GM19025 (cell line): ENCODE measurements around the gene ATXN7L1.

Source experiments
- ATAC-seq: cut with Tn5 transposase; IDR thresholded peaks from one replicate; pipeline ENCODE4 v1.9.1; 2021; ENCODE audit warnings: mild to moderate bottlenecking, low read depth, moderate library complexity; ENCODE audit not compliant: unreplicated experiment

ATXN7L1 gene

DNA sequence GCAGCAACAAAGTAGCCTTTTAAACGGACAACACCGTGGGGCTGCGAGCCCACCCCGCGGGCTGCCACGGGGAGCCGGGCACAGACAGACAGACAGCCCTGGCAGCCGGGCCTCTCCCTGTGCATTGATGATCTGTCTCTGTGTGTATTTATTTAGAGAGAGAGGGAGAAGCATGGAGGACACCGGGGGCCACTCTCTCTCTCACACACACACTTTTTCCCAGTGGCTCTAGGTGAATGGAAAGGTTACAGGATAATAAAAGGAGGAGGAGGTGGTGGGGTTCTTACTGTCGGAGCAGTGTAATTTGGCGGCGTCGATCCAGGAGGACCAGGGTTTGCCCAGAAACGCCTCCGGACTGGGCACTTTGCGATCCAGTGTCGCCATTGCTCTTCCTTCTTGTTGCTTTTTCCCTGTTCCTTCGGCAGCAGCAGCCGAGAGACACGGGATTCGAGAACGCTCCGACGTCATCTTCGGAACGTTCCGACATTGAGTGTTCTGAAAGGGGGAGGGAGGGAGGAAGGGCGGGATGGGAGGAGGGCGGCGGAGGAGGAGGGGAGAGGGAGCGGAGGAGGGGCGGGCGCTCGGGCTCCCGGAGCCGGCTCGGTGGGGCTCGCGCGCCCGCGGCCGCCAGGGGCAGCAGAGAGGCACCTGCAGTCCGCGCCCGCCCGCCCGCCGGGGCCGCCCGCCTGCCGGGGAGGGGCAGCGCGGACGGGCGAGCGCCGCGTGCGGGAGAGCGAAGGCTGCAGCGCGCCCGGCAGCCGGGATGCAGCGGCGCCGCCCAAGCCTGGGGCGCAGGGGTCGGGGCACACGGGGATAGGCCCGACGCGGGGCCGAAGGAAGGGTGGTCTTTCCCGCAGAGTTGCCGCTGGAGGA is at the start of gene ATXN7L1:
Gene ATXN7L1 (minus strand): TSS at position 509 of the 873 bp plus-strand sequence. CDS start 41 bp downstream, at position 468.
- peak; percentile 96 for ATAC-seq

- ATAC-seq: no peak
Measured at GRCh38 chr7:105926131-105926530, 49.7 kb upstream of the ATXN7L1 start.

DNA sequence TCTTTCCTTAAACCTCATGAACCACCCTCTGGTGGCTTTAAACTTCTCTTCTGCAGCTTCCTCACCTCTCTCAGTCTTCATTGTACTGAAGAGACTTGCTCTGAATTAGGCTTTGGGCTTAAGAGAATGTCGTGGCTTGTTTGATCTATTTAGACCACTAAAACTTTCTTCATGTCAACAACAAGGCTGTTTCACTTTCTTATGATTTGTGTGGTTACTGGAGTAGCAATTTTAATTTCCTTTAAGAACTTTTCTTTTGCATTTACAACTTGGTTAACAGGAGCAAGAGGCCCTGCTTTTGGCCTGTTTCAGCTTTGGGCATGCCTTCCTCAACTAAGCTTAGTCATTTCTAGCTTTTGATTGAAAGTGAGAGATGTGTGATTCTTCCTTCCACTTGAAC is 48.5 kb upstream of the ATXN7L1 start:
- ATAC-seq: no peak

GRCh38 chr7:105920766-105921165 is 44.4 kb upstream of the ATXN7L1 start:
- ATAC-seq: no peak

- ATAC-seq: no peak
Measured at GRCh38 chr7:105917659-105918058, 41.3 kb upstream of the ATXN7L1 start.

DNA sequence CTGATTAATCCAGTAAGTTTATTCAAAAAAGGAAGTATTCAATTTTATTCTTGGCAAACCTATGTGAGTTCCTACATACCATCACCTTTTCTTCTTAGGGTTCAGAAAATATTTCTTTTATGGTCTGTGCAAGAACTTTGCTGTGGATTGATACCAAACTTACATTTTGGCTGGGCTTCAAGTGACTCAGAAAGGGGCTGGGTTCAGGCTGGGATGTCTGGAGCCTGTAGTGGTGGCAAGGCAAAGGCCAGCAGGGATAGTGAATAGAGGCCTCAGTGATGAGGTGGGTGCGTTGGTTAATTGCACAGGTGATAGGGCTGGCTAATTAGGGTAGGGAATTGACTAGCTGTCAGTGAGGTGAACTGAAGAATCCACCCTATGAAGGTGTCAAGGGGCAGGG is 40.2 kb upstream of the ATXN7L1 start:
- no peak for ATAC-seq

- no peak for ATAC-seq
Measured at GRCh38 chr7:105913947-105914346, 37.5 kb upstream of the ATXN7L1 start.

GRCh38 chr7:105911961-105912575 is 35.7 kb upstream of the ATXN7L1 start:
- ATAC-seq: no peak

DNA sequence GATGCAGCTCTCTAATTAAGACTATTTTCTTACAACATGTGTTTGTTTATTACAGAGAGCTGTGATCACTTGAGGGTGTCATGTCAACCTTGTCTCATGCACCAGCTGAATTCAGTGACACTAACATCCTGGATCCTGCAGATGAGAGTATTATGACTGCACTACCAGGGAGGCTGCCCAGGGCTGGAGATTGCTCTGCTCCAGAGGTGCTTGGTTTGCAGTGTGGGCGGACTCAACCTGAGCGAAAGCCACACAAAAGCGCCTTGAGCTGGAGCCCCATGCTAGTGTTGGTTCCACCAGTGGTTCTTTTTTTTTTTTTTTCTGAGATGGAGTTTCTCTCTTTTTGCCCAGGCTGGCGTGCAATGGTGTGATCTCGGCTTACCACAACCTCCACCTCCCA is 33.8 kb upstream of the ATXN7L1 start:
- no peak for ATAC-seq

- ATAC-seq: no peak
Measured at GRCh38 chr7:105909742-105910141, 33.3 kb upstream of the ATXN7L1 start.

DNA sequence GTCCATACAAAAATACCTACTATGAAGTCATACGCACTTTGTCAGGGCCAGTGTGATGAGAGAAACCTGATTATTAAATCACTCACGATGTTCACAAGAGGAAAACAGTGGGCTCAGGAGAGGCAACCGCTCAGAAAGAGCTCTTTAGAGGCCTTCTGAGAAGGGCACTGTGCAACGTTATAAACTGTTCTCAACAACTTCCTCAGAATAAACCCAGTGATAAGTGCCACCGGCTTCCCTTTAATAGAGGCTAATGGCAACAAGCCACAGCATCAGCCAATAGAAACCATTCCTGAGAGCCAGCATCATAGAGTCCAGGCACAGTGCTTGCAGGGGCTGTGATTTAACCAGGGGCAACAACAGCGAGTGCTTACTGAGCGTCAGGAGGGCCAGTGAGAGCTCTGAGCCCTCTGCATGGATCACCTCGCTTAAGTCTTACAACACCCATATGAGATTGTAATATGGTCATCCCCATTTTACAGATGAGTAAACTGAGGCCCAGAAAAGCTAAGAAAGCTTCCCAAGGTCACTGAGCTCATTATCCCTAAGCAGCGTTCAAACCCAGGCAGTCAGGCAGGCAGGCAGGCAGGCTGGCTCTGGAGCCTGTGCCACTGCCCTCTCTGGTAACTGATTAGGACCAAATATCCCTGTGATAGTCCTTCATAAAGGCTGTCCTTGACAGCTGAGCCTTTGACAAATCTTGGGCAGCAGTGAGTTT is 30.9 kb upstream of the ATXN7L1 start:
- no peak for ATAC-seq

DNA sequence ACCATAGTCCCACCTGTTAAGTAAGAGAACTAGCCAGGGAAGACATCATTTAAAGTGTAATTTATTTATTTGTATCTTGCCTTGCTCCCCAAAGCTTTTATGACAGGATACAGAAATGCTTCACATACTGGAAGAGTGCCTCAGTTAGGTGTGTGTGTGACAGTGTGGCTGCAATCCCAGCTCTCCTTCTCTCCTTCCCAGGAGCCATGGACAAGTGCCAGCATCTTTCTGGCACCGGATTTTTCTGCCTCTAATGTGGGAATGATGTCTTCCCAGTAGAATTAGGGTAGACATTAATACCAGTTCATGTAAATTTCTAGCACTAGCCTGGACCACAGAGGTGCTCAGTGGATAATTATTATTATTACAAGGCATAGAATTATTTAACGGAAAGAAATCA is 30.3 kb upstream of the ATXN7L1 start:
- ATAC-seq: no peak

DNA sequence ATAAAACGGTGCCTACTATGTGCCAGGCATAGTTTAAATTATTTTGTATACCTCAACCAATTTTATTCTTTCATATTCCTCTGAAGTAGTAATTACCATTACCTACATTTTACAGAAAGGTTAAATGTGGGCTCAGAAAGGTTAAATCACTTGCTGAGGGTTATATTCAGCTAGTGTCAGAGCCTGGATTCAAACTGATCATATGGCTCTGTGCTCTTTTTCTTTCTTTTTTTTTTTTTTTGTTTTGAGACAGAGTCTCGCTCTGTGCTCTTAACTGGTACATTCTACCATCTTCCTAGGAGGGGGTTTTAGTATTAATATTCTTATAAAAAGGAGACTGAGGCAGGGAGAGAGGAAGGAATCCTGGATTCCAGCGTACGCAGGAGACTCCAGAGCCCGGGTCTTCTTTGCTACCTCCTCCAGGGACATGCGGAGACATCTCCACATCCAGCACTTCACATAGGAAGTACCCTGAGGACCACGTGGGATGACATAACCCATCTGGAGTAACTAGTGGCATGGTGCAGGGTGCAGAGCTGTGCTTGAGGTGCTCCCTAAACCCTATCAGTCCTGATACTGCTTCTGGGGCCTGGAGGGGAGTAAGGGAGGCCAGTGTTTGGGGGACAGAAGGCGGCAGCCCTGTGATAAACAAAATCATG is 29.6 kb upstream of the ATXN7L1 start:
- ATAC-seq: no peak

GRCh38 chr7:105905209-105905909 is 29.0 kb upstream of the ATXN7L1 start:
- ATAC-seq: no peak

DNA sequence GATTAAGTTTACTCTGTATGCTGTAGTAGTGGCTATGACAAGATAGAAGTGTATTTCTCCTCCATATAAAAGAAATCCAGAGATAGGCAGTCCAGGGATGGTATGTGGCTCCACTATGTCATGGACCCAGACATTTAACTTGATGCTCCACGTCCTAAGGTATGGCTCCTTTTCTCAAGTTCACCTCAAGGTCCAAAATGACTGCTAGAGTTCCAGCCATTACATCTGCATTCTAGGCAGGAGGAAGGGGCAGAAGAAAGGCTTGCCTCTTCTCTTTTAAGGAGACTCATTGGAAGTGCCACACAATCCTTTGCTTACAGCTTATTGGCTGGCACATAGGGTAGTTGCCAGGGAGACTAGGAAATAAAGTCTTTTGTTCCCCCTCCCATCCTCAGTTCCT is 27.7 kb upstream of the ATXN7L1 start:
- ATAC-seq: no peak

DNA sequence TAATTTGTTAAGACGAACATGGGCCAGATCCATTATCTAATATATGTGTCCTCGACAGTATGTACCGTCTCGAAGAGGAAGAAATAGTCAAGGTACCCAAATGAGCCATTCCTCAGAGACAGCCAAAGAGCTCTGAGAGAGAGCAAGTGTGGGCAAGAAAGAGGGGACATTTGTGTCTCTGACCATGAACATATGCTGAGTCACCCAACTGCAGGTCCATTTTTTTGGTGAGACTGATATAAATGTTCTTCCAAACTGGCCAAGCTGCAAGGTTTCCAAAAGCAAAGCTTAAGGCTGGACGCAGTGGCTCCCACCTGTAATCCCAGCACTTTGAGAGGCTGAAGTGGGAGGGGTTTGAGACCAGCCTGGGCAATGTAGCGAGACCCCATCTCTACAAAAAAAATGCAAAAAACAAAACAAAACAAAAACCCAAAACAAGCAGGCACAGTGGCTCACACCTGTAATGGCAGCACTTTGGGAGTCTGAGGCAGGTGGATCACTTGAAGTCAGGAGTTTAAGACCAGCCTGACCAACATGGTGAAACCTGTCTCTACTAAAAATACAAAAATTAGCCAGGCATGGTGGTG is 26.0 kb upstream of the ATXN7L1 start:
- no peak for ATAC-seq

DNA sequence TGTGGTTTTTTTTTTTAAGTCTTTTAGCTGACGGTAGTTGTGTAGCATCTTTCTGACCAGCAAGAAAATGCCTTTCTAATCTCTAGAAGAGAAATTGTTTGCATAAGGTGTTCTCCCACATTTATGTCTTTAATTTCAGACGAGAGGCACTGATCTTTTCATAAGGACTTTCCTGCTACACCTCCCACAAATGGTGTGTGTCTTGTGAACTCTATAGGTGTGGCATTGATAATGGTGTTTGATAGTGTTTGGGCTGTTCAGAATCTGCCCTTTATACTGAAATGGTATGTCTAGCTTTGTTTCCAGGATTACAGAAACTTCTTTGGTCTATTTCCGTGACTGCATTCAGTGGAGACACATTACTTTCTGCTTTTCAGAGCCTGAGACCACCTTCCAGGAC is 21.6 kb upstream of the ATXN7L1 start:
- ATAC-seq: no peak

DNA sequence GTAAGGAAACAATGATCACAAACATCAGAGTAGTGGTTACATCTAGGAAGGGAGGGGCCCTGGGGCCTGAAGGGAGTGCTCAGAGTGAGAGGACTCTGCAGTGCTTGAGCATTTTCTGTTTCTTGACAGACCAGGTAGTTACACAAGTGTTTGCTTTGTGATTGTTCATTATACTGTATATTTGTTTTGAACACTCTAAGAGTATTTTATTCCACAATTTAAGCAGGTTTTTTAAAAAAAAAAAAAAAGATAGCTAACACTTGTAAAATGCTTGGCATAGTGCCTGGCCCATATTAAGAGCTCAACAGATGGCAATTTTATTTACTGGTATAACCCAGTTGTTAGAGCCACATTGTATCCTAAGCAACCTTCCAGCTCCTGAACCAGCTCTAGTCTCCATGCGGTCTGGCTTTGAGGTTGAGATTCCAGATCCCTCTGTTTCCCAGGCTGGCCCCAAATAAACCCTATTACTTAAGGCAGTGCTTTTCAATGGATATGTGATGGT is 20.1 kb upstream of the ATXN7L1 start:
- ATAC-seq: no peak

DNA sequence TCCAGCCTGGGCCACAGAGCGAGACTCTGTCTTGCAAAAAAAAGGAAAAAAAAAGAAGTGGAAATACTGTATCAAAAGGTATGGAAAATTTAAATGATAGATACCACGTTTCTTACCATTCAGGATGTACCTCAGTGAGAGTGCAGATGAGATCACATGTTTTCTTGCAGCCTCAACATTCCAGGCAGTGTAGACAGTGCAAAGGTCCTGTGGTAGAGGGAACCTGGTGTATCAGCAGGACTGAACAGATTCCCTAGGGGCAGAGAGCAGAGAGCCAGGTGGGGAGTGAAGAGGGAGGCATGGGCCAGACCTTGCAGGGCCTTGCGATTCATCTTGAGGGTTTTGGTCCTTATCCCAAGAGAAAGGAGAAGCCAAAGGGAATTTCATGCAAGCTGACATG is 17.7 kb upstream of the ATXN7L1 start:
- ATAC-seq: no peak

DNA sequence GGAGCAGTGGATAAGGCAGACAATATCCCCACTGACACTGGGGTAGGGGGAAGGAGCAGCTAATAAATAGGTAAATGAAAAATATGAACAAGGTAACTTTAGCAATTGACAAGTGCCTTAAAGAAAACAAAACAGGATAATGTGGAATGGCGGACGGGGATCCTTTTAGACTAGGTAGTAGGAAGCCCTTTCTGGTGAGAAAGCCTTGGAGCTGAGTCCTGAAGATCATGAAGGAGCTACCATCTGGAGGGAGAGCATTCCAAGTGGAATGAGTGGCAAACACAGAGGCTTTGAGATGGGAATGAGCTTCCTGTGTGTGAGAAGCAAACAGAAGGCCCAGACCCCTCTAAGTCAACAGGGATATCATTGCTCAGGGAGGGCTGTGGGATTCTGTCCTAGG is 16.0 kb upstream of the ATXN7L1 start:
- no peak for ATAC-seq
